Activated T-helper 1 cell treated with anti-CD3 and anti-CD28 coated beads, Interleukin-12 subunit alpha, Interleukin-12 subunit beta, Interleukin-2, Interleukin-4 antibody, amounts not matched to agents 30 ng/mL and 10 ng/mL and 1 ng/mL, durations not matched to agents 14 hours and 24 hours and 36 hours (primary cell): ENCODE measurements around the gene TSPAN5. TPM values are rescaled to one million over a fixed set of nuclear protein-coding genes. Genes with fewer than 3 reads are reported as not detected.

ENCODE experiments used
- DNase-seq: peaks from one replicate; pipeline ENCODE4 v3.0.0; 2021; ENCODE audit warnings: low spot score
- H3K27ac Mint-ChIP-seq: one replicate; pipeline ENCODE4 v1.8.0; 2021; ENCODE audit warnings: mild to moderate bottlenecking, mixed read lengths
- H3K27me3 Mint-ChIP-seq: one replicate; pipeline ENCODE4 v1.8.0; 2022; ENCODE audit warnings: mild to moderate bottlenecking, moderate library complexity, mixed read lengths; ENCODE audit not compliant: insufficient read depth
- H3K36me3 Mint-ChIP-seq: one replicate; pipeline ENCODE4 v1.8.0; 2021; ENCODE audit warnings: low read depth, mixed read lengths
- H3K4me1 Mint-ChIP-seq: one replicate; pipeline ENCODE4 v1.8.0; 2021; ENCODE audit warnings: low read depth, mixed read lengths
- H3K4me3 Mint-ChIP-seq: one replicate; pipeline ENCODE4 v1.8.0; 2021; ENCODE audit warnings: mild to moderate bottlenecking, moderate library complexity, mixed read lengths
- H3K9me3 Mint-ChIP-seq: one replicate; pipeline ENCODE4 v1.8.0; 2021; ENCODE audit warnings: mixed read lengths
- intact Hi-C: fragments of 100-400 bp; cut with micrococcal nuclease; formaldehyde crosslinking; loops from one replicate; pipeline ENCODE4 v1.15.1; 2024
- total RNA-seq: library from RNA; stranded (reverse); gene quantifications from 2 replicates; pipeline ENCODE4 v1.2.3, GENCODE V29; 2022

The TSPAN5 gene
- total RNA-seq, 1 donor from 2014 or later: 34.1 TPM

DNA sequence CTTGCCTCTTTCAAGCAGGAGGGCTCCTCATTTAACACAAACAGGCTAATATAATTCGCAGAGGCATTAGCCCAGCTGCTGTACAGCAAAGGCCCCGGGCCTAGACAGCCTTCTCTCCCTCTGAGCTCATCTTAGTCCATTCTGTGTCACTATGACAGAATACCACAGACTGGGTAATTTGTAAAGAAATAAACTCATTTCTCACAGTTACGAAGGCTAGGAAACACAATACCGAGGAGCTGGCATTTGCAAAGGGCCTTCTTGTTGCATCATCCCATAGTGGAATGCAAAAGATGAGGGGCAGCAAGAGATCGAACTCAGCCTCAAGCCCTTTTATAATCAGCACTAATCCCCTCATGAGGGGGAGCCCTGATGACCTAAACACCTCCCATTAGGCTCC lies 48.5 kb downstream of the TSPAN5 start:
- Mint-ChIP-seq H3K27ac (no peak overlapping the region), H3K36me3 (peaks cover 2% of the 10 kb centered on the region), H3K27me3 (no peaks in the 10 kb centered on the region), H3K4me1 (peaks cover 76% of the 10 kb centered on the region), H3K4me3 (no peak overlapping the region), H3K9me3 (no peaks in the 10 kb centered on the region)
- intact Hi-C loops: loop anchor here (2.0 kb wide), 1 partner anchor 15 kb away; no protein-coding TSS in a partner anchor
- no peak for DNase-seq

DNA sequence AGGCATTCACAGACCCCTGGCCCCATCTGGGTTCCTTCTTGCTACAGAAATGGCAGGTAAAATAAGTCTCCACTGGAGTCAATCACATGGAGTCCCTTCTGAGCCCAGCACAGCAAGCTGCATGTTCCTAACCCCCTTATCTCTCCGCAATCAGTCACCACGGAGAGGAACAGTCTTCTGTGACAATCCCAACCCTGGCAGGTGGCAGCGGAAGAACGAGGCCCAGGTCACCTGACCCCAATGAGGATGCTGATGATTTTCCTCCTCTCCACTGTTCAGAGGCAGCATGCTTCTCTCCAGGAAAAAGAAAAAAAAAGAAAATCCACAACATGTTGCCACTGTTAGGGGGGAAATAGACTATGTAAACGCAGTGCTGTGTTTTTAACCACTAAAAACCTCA lies 50.1 kb downstream of the TSPAN5 start:
- Mint-ChIP-seq H3K27ac (no peak overlapping the region), H3K4me3 (no peak overlapping the region), H3K36me3 (peaks cover 2% of the 10 kb centered on the region), H3K4me1 (peaks cover 84% of the 10 kb centered on the region), H3K9me3 (no peaks in the 10 kb centered on the region), H3K27me3 (no peaks in the 10 kb centered on the region)
- intact Hi-C loops: loop anchor here (2.0 kb wide), 1 partner anchor 16 kb away; no protein-coding TSS in a partner anchor
- DNase-seq: no peak

DNA sequence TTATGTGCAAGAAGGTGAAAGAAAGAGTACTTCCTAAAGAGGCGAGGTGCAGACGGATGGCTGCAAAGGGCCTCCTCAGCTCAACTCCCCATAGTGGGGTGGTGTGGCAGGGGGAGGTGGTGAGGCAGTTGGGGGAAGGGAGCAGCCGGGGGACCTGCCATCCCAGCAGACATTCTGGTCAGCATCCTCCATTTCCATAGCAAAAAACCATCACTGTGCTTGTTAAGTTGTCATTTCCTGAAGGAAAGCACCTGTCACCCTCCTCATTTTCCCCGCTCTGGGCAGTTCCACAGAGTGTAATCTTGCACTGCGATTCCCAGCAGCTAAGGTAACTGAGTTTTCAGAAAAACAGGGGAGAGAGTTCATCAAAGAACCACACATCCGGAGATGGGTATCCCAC lies 51.5 kb downstream of the TSPAN5 start:
- Mint-ChIP-seq H3K4me3 (no peak overlapping the region), H3K27ac (no peak overlapping the region), H3K9me3 (no peaks in the 10 kb centered on the region), H3K27me3 (no peaks in the 10 kb centered on the region), H3K4me1 (peaks cover 84% of the 10 kb centered on the region), H3K36me3 (peaks cover 2% of the 10 kb centered on the region)
- intact Hi-C loops: no loop called here
- DNase-seq: no peak

- peaks cover 89% of the 10 kb centered on the region for H3K4me1 Mint-ChIP-seq
- intact Hi-C loops: no loop called here
- H3K36me3 Mint-ChIP-seq: peaks cover 15% of the 10 kb centered on the region
- DNase-seq: no peak
- H3K27ac Mint-ChIP-seq: no peak overlapping the region
- H3K9me3 Mint-ChIP-seq: peaks cover 15% of the 10 kb centered on the region
- H3K27me3 Mint-ChIP-seq: no peaks in the 10 kb centered on the region
- H3K4me3 Mint-ChIP-seq: no peak overlapping the region
Measured at GRCh38 chr4:98605216-98605615, 53.2 kb downstream of the TSPAN5 start.

DNA sequence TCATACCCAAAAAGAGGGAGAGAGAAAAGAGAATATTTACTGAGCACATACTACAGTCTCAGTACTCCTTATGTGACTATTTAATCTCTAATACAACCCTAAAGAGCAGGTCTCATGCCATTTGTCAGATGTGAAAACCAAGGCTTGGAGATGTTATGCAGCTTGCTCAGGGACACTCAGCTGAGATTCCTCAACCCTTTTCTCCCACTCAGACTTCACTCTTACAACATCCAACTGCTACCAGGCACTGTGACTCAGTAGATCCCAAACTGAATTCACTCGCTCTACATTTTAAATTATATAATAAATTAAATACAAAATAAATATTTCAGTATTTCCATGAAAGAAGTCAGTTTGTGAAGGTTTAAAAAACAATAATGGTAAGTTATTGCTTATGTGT lies 53.7 kb downstream of the TSPAN5 start:
- Mint-ChIP-seq H3K36me3 (peaks cover 15% of the 10 kb centered on the region), H3K27ac (no peak overlapping the region), H3K9me3 (peaks cover 16% of the 10 kb centered on the region), H3K4me3 (no peak overlapping the region), H3K27me3 (no peaks in the 10 kb centered on the region), H3K4me1 (peaks cover 85% of the 10 kb centered on the region)
- no peak for DNase-seq
- intact Hi-C loops: loop anchor here (5.0 kb wide), 1 partner anchor 1243 kb away; no protein-coding TSS in a partner anchor

GRCh38 chr4:98603683-98604521 lies 54.5 kb downstream of the TSPAN5 start:
- intact Hi-C loops: loop anchor here (2.0 to 5.0 kb wide), 5 partner anchors 35 to 1243 kb away; partner anchors contain the start of gene RAP1GDS1
- peak overlapping the region; percentile 13 for H3K4me3 Mint-ChIP-seq
- H3K9me3 Mint-ChIP-seq: peaks cover 21% of the 10 kb centered on the region
- peak overlapping the region; percentile 52 for H3K27ac Mint-ChIP-seq
- no peak for DNase-seq
- H3K27me3 Mint-ChIP-seq: no peaks in the 10 kb centered on the region
- peaks cover 17% of the 10 kb centered on the region for H3K36me3 Mint-ChIP-seq
- peaks cover 76% of the 10 kb centered on the region for H3K4me1 Mint-ChIP-seq

DNA sequence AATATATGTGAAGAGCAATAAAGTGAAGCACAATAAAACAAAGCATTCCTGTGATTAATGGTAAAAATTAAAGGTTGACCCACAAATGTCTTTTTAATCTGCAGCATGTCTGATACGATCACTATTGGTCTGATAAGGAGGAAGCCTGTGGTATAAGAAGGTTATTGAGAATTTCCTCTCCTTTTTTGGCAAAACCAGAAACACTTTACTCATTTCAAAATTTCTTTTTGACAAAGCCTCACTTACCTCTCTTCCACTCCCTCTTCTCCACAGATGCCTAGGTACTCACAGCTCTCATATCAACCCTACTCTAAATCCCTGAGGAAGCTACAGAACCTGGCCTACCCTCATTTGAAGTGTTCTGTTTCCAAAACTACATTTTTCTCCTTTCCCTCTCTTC lies 56.1 kb downstream of the TSPAN5 start:
- Mint-ChIP-seq H3K27me3 (no peaks in the 10 kb centered on the region), H3K4me3 (peak overlapping the region; percentile 73), H3K27ac (peak overlapping the region; percentile 90), H3K4me1 (peaks cover 65% of the 10 kb centered on the region), H3K9me3 (peaks cover 26% of the 10 kb centered on the region), H3K36me3 (peaks cover 22% of the 10 kb centered on the region)
- DNase-seq: no peak
- intact Hi-C loops: loop anchor here (1.0 to 5.0 kb wide), 15 partner anchors 37 to 1245 kb away; partner anchors contain the start of genes EIF4E, METAP1, RAP1GDS1 and TSPAN5

- Mint-ChIP-seq H3K36me3 (peaks cover 22% of the 10 kb centered on the region), H3K27me3 (no peaks in the 10 kb centered on the region), H3K9me3 (peaks cover 26% of the 10 kb centered on the region), H3K27ac (peak overlapping the region; percentile 90), H3K4me3 (peak overlapping the region; percentile 73), H3K4me1 (peaks cover 60% of the 10 kb centered on the region)
- intact Hi-C loops: loop anchor here (1.0 to 5.0 kb wide), 18 partner anchors 31 to 1246 kb away; partner anchors contain the start of genes EIF4E, METAP1, RAP1GDS1 and STPG2
- no peak for DNase-seq
Measured at GRCh38 chr4:98601708-98602107, 56.7 kb downstream of the TSPAN5 start.

- Mint-ChIP-seq H3K36me3 (peaks cover 20% of the 10 kb centered on the region), H3K4me3 (no peak overlapping the region), H3K27me3 (no peaks in the 10 kb centered on the region)
Measured at GRCh38 chr4:98599617-98600205, 58.7 kb downstream of the TSPAN5 start.

DNA sequence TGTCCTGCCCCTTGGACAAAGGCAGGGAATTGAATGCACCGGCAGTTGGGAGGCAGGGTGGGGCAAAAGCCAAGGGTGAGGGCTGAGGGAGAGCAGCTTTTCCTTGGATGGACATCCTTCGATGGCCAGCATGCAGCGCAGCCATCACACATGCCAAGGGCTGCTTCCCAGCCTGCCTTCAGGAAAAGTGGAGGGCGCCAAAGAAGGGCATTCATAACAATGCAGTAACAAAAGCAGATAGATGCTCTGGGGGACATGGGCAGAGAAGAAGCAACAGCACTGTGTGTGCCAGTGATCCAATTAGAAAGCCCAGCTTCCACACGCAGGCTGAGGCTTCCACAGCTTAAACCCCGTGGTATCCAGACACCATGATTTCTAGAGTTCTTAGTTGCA lies 71.5 kb downstream of the TSPAN5 start:
- H3K4me3 Mint-ChIP-seq: no peak overlapping the region
- peaks cover 11% of the 10 kb centered on the region for H3K4me1 Mint-ChIP-seq
- peaks cover 10% of the 10 kb centered on the region for H3K36me3 Mint-ChIP-seq
- intact Hi-C loops: no loop called here
- H3K27me3 Mint-ChIP-seq: no peaks in the 10 kb centered on the region
- no peak overlapping the region for H3K27ac Mint-ChIP-seq
- no peak for DNase-seq
- H3K9me3 Mint-ChIP-seq: peaks cover 4% of the 10 kb centered on the region

More at GRCh38 chr4:98599617-98600205, 58.7 kb downstream of the TSPAN5 start:
- peaks cover 44% of the 10 kb centered on the region for H3K4me1 Mint-ChIP-seq
- intact Hi-C loops: loop anchor here (2.0 to 5.0 kb wide), 4 partner anchors 29 to 1248 kb away; partner anchors contain the start of gene STPG2
- no peak for DNase-seq
- no peak overlapping the region for H3K27ac Mint-ChIP-seq
- H3K9me3 Mint-ChIP-seq: peaks cover 26% of the 10 kb centered on the region

DNA sequence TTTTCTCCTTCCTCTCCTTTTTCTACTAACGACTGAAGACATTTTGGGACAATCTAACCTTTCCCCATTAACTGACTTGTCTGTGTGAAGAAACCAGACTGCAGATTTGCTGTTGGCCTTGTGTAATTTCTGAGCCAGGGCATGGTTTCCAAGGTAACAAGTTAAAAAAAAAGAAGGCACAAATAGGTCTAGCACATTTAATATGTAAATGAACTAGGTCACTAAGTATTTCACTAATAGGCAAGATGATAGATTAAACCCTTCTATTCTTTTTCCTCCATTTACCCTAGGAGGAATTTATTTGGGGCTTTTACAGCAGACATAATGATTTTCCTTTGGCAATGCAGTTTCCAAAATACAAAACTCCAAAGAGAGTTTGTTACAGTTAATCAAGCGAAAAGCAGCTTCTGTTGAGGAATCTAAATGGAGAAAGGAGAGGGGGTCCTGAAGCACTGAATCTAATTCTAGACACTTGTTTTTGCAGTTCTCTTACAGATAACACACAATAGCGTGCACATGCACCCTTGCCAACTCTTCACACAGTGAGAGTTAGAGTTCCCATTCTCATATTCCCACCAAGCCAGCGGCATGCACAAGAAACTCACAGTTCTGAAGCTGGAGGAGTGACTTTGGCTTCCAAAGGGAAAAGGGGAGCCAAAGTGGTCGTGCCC lies 72.0 kb downstream of the TSPAN5 start:
- Mint-ChIP-seq H3K4me1 (peaks cover 11% of the 10 kb centered on the region), H3K4me3 (no peak overlapping the region), H3K27ac (no peak overlapping the region), H3K27me3 (no peaks in the 10 kb centered on the region), H3K36me3 (peaks cover 10% of the 10 kb centered on the region), H3K9me3 (peaks cover 4% of the 10 kb centered on the region)
- intact Hi-C loops: no loop called here
- no peak for DNase-seq

DNA sequence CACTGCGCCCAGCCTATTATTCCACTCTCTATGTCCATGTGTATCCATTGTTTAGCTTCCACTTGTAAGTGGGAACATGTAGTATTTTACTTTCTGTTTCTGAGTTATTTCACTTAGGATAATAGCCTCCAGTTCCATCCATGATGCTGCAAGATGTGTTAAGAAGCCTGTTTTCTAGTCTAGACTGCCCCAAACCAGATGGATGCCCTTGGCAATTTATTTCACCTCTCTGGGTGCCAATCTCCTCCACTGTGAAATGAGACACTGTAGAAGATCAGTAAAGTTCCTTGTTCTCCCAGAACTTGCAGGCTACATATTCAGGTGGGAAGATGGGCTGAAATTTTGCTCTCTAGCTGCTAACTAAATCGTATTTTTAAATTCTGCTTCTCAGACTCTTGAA lies 72.8 kb downstream of the TSPAN5 start:
- H3K4me3 Mint-ChIP-seq: no peak overlapping the region
- intact Hi-C loops: no loop called here
- H3K4me1 Mint-ChIP-seq: peaks cover 11% of the 10 kb centered on the region
- no peak for DNase-seq
- H3K27ac Mint-ChIP-seq: no peak overlapping the region
- peaks cover 4% of the 10 kb centered on the region for H3K9me3 Mint-ChIP-seq
- no peaks in the 10 kb centered on the region for H3K27me3 Mint-ChIP-seq
- H3K36me3 Mint-ChIP-seq: peaks cover 10% of the 10 kb centered on the region
